ENCODE data around the gene RNF144B.
"Not testable (repeated sequence)": the region's sequence is repeated elsewhere in the genome, so short reads cannot be mapped to it uniquely, and the experiment has no call there.

The RNF144B gene

DNA sequence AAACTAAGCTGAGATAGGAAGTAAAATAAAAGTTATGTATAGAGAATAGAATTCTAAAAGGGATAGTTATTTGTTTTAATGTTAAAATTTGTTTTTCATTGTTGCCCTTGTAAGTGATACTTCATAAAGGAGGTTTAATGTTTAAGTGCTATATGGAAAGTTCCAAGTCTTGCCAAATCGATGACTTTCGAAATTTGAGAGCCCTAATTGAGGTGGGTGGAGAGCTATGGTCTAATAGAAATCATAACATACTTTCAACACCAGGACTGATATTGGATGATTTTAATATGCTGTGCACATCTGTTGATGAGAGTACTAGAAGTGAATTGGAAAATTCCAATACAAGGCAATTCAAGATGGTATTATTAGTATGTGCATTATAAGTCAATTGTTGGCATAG lies 64.6 kb downstream of the RNF144B start:
- no peak for DNase-seq

DNA sequence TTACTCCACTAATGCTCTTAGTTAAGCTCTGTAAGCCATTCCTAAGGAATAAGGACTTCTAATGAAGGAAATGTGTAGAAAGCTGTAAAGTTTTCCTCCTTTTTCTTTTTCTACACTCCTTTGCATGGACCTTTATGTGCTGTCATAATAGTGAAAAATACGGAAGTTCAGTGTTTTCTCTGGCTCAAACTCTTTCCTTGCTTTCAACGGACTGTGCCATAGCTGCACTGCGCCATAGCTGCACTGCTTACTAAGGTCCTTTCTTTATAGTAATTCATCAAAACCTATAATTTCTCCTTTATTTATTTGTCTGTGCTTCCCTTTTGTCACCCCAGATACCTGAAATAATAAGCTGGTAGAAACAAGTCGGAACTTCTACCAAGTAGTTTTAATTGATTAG lies 67.3 kb downstream of the RNF144B start:
- no peak for DNase-seq

DNA sequence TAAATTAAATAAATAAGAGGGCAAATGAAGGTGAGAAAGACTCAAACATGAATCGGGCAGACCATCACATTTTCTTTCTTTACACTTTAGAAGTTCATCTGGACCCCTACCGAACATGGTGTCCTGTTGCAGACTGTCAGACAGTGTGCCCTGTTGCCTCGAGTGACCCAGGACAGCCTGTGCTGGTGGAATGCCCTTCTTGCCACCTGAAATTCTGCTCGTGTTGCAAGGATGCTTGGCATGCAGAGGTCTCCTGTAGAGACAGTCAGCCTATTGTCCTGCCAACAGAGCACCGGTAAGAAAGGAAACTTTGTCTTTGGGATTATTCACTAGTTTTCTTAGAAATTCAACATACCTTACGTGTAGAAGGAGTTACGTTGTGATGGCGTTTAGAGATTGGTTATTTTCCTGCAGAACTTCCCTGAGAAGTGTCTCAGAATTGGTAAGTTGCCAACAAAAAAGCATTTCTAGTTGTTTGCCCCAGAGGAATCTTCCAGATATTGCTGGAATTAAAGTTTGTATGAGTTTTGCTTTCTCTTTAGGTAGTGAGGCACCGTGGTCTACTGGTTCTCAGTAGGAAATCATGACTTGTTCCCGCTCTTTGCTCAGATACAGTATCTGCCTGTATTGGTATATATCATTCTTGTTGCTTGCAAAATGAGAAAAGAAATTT lies 70.1 kb downstream of the RNF144B start:
- no peak for DNase-seq

DNA sequence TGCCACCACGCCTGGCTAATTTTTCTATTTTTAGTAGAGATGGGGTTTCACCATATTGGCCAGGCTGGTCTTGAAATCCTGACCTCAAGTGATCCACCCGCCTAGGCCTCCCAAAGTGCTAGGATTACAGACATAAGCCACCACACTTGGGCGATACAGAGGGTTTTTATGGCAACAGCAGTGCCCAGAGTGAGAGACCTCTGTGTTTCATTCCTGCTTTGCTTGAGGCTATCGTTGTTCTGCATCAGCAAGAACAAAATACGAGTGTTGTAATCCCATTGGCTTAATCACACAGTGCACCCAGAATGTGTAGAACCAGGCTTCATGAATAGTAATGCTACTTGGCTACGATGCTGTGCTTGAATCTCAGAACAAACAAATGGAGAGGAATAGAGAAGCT lies 70.9 kb downstream of the RNF144B start:
- not testable (repeated sequence) for DNase-seq

DNA sequence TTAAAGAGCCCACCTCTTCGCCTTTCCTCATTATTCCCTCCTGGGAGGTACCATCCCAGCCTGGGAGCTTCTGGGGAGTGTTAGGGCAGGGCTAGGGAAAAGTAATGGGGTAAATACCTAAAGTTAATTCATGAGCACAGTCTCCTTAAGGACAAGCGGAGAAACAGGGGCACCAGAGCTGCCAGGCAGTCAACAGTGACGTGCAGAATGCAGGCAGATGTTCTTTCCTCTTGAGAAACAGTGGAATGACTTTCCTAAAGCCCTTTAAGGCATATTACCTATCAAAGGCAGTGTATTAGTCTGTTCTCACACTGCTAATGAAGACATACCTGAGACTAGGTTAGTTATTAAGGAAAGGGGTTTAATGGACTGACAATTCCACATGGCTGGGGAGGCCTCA lies 76.3 kb downstream of the RNF144B start:
- no peak for DNase-seq

DNA sequence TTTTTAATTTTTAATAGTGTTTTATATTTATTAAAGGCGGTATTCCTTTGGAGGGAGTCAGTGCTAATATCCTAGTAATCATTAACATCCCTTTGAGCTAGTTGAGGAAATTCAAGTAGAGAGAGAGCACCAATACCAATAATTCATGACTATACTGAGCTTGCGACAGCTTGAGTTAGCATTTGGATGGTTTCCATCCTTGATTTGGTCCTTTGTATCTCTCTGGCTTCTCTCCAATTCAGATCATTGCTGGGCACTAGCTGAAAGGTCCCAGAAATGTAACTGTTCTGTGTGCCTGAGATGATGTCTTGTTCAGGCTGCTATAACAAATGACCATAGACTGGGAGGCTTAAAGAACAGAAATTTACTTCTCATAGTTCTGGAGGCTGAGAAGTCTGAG lies 77.0 kb downstream of the RNF144B start:
- no peak for DNase-seq

DNA sequence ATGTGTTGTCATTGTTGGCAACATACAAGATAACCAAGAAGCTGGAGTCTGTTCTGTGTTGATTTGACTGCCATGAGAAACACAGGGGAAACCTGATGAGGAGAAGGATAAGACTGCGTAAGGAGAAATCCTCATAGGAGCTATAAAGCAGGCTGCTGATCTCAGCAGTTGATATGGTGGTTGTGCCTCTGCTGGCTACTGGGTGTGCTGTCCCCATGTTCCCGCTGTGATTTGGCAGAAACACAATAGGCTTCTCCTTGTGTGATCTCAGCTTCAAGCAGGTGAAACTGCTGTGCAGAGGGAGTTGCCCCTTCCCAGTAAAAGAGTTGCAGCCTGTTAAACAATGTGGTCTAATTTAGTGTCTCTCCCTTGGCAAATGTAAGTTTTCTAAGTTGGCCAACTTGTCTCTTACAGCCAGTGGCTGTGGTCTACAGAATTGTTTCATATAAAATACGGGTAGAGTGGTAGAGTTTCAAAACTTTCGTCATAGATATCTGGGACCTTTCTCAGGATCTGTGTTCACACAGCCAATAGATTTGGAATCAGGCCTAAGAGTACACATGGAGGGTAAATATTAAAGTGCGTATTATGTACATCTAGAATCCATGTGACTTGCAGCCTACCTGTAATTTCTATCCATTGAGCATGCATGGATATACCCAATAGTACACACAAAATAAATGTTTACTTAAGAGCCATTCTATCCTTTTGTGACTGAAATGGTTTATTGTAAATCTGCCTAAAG lies 78.4 kb downstream of the RNF144B start:
- no peak for DNase-seq

DNA sequence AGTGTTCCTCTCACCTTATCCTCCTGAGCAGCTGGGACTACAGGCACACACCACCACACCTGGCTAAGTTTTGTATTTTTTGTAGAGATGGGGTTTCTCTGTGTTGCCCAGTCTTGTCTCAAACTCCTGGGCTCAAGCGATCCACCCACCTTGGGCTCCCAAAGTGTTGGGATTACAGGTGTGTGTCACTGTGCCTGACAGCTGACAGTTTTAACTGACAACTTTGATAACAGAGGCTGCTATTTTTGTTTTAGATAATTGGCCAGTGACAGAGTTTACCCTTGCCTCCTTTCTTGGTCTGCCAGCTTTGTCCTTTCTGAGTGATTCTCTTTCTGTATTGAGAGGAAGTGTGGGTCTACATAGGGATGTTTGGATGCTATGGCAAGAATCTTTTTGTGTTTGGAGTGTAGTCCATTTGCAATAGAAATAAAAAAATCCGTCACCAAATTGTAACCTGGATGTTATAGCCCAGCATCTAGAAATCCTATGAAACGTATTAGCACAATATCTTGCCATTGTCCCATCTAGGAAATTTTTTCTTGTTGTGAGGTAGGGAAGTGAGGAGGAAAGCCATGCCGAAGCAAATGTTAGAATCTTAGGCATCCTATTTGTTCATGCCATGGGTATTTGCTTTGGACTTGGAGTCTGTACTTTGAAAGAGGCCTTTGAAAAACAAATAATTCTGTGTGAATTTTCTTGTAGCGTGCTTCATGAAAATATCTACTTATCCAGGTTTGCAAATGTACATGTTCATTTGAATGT lies 80.8 kb downstream of the RNF144B start:
- DNase-seq = no peak

DNA sequence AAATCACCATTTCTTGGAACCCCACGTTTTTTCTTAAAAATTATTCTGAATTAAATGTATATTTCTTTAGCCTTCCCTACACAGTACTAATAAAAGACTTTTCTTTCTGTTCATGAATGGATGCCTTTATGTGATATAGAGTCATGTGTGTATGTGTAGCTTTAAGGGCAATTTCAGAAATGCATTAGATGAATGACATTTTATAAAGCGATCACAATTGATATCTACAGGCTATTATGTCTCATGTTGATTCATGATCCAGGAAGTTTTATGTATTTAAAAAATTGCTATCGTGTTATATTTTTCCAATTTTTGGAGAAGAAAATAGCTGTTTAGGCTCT lies 81.3 kb downstream of the RNF144B start:
- DNase-seq = no peak

DNA sequence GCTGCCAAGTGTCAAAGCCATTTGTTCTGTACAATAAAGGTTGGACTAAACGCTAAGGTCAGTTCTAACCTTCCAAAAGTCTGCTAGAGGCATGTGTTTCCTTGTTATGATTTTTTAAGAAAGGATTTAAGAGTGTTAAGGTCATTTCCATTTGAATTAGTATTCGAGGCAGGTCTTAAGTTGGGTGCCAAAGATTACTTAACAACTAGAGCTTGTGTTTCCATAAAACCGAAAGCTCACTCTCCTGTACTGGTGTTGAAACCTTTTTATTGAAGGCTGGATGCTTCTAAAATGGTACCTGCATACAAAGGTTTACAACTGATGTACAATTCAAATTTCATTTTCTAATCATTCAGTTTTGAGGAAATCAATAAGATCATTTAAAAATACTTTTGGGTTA lies 82.4 kb downstream of the RNF144B start:
- no peak for DNase-seq

DNA sequence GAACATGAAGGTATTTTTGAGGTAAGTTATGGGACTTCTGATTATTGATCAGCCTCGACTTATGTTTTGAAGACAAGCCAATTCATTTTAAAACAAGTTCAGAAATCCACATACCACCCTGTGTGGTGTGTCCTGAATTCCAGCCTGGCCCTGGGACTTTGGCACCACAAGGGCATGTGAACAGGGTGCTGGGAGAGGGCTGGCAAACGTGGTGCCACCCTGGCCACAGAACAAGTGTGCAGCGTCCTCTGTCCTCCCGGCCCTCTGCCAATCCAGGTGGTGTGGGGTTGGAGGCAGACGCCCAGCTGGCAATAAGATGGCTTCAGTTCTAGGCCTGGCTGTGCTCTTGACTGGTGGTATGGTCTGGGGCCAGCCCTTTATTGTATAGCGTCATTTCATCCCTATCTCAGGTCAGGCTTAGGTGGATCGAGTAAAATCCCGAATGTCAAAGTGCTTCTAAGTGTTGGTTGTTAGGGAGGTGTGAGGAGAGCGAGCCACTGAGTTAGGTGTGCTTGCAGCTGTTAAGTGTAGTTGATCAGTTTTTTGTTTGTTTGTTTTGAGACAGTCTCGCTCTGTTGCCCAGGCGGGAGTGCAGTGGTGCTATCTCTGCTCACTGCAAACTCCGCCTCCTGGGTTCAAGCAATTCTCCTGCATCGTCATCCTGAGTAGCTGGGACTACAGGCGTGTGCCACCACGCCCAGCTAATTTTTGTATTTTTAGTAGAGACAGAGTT lies 84.2 kb downstream of the RNF144B start:
- DNase-seq = no peak

DNA sequence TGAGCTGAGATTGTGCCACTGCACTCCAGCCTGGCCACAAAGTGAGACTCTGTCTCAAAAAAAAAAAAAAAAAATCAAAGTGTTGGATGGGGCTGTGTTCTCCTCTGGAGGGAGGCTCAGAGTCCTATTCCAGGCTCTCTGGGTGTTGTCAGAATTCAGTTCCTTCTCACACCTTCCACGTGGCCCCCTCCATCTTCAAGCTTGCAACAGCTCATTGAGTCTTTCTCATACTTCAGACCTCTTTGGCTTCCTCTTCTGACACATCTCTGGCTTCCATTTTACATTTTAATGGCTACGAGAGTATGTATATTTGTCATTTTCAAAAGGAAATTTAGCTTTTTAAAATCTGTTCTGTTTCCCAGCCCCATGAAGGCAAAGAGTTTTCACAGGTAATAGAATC lies 85.8 kb downstream of the RNF144B start:
- DNase-seq = no peak

DNA sequence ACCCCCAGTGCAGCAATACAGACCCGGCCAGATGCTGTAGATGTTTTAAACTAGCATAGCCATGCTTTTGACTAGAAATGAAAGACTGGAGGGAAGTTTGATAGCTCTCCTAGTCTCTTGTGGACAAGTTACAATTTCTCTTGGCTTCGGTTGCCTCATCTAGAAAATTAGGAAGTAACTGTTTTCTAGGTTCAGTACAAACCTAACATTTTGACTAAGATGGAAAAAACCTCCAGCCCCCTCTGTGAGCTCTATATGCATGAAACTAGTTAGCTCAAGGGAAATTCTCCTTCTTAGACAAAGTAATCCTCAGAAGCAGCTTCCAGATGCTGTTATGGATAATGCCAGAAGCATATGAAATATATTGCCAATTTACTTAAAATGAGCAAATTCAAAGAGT lies 86.6 kb downstream of the RNF144B start:
- no peak for DNase-seq

DNA sequence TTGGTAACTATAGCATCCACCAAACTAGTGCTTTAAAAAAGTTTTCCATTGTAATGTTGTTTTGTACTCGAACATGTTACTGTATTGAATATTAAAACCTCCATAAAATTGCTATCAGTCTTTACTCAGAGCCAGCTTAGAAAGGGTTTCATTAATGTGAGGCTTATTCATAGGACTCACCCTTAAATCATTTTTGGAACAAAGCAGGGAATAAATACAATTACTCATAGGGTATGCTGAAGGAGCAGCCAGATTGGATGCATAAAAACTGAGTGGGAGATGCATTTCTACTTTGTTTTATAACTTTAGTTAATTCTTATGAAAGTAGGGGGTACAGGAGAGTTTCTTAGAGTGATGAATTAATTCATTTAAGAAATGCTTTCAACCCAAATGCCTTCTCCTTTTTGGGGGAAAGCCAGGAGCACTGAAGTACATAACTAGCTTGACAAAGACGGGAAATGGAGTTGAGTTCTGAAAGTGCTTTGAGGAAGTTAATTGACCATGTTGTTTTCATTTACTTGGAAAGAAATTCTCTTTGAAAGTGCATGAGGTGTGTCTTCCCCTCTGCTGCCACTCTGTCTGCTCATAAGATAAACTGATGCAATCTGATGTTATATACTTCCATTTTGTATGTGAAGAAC lies 90.3 kb downstream of the RNF144B start:
- DNase-seq = peak; percentile 93

DNA sequence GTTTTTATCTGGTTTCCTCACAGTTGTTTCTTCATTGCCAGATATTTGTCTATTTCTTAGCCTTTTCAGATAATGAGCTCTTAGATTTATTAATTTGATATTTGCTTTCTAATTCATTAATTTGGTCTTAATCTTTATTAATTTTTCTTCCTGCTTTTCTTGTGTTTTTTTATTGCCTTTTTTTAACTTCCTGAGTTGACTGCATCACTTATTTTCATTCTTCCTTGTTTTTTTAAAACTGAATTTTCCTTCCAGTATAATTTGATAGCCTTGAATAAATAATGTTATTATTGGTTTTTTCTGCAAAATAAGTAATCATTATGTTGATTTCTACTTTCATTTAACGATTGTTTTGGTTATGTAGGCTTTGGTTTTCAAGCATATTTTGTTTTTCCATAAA lies 91.5 kb downstream of the RNF144B start:
- no peak for DNase-seq

DNA sequence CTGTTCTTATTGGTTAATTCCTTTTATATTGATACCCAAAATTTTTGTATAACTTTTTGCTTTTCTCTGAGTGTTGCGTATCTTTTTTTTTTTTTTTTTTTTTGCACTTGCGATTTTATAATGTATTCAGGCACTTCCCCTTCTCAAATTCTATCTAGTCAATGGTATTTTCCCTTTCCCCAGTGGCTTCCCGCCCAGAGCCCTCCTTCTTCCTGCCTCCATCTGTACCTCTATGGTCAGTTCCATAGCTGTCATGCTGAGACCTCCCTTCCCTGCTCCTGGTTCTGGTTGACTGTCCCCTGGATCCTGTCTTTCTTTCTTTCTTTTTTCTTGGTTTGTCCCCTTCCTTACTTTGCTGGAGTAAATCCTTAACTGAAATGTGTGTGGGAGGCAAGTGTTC lies 94.7 kb downstream of the RNF144B start:
- no peak for DNase-seq

DNA sequence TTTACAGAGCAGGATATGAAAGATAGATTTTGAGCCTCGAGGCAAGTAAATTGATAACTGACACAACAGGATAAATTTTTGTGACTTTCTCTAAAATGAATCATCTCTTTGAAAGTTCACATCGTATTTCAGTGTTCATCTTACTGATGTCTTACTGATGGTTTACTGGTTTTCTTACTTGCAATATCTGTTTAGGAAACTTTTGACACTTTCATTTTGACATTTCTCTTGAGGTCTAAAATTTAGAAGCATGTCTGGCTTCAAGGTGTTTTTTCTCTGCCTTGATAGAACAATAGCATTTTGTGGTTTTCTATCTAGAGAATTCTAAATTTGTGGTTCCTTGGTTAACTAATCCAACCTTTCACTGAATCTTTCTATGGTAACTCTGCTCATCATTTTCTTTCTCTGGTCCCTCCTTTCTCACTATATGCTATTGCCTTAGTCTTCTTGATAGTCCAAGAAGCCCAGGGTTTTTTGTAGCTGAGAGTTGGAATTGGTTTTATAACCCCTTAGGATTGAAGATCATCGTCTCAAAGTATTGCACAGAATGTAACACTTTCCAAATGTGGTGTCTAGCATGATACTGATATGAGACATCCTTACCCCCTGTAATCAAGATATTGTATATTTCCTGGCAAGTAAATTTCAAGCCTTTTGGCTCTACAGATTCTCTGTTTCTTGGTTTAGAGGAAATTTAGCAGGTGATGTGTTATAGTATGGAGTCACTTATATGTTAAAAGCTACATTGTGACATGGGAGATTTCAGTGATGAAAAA lies 98.7 kb downstream of the RNF144B start:
- DNase-seq = no peak

DNA sequence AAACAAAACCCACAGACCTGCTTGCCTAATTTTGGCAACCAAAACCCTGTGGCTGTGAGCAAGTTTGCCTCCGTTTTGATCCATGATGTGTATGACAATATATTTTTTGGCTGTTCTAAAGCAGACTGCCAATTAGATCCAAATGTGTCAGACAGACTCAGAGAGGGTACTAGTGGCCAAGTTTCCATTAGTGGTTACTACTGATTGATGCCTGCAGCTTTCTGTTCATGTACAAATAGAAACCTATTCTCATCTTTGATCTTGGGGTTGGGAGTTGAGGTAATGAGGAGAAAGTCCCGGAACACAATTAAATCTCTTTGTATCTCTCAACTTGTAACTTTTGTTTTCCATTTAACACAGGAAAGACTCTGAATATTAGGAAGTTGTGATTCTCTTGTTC lies 100.9 kb downstream of the RNF144B start:
- no peak for DNase-seq

DNA sequence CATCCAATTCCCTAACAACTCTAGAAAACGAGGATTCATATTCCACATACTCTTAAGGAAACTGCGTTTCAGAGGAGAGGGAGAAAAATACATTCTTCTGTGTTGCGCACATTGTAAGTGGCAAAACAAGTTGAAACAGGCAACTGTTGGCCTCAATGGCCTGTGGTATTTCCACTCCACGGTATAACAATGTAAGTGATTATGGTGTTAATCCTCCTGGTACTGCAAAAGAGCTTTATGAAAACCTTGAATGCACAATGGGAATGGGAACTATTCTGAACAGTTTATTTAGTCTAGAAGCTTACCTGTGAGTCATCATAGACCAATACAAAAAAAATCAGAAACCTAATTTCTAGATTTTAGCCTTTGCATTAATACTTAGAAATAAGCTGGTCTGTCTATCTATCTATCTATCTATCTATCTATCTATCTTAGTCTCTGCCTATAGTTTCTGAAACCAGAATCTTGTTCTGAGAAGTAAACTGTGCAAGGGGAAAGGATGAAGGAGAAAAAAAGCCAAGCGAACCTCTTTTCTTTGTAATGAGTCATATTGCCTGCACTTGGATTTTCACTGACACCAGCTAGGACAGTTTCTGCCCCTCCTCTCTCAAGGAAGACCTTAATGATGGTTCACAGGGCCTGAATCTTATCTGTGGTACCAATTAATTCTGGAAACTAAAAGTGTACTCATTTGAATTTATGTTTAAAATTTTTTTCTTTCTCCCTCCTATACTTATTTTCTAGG lies 101.5 kb downstream of the RNF144B start:
- DNase-seq = peak; percentile 52

DNA sequence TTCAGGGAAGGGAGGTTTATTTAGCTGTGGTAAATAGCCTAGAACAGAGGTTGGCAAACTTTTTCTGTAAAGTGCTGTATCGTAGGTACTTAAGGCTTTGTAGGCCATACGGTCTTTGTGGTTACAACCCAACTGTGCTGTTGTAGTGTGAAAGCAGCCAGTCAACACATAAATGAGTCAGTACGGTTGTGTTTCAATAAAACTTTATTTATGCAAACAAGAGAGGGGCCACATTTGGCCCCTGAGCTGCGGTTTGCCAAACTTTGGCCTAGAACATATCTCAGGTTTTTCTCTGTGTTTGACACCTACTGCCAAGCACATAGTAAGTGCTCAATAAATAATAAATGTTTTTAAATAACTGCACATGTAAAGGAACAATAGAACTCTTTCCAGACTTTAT lies 102.2 kb downstream of the RNF144B start:
- DNase-seq = no peak

DNA sequence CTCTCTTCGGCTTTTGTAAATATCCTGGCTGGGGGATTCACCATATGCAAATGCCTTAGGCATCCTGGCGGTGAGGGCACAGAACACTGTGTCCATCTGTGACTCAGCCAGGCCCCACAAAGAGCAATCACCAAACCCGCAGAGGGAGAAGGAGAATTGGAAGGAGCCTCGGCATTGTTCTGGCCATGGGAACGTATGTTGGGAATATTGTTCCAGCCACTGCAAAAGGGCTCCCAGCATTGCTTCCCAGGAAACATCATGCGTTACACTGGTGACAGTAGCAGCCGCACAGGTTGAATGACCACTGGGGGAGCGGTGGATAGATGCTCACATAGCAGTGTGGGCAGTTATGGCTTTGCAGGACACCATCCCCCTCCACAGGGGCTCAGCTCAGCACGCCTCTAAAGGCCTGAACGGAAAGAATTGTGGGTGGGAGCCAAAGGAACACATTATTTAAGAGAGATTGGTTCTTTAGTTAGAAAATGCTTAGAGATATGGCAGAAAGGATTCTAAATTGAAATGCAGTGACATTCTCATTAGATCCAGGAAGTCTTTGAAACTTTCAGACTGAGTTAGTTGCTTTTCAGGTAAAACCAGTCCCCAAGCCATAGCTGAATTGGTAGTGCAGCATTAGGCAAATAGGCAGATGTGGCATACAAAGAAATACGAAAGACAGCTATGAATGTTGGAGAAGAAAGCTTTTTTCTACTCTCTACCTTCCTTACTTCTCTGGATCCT lies 104.3 kb downstream of the RNF144B start:
- DNase-seq = no peak

Measured in DMS79 (cell line).